Panc1 (cell line): ENCODE results near the gene ADARB2. TPM values are rescaled to one million over a fixed set of nuclear protein-coding genes. Genes with fewer than 3 reads are reported as not detected.

Experiments
- ATAC-seq: fragments of 200-7000 bp; cut with Tn5 transposase; 2 replicates; pipeline ENCODE4 v1.9.1; 2020; ENCODE audit warnings: mild to moderate bottlenecking, moderate library complexity
- BruUV-seq: library from RNA; stranded (reverse); fragments of 400-500 nt; replicated peaks from 2 replicates; lab custom pipeline; 2021; lab: Mats Ljungman, UMichigan
- CTCF ChIA-PET: fragments of 300-600 bp; sonication (Branson Sonifier 250); formaldehyde crosslinking; loops from one replicate; lab custom pipeline; 2022; ENCODE audit warnings: antibody characterized with exemption; lab: Charles Lee
- POLR2A ChIA-PET: fragments of 300-600 bp; sonication (Branson Sonifier 250); formaldehyde crosslinking; loops from one replicate; lab custom pipeline; 2022; ENCODE audit warnings: antibody characterized with exemption; lab: Charles Lee
- DNase-seq: peaks from one replicate; pipeline ENCODE4 v3.0.0-alpha.2; 2010; ENCODE audit warnings: low read depth, low spot score
- H3K27ac ChIP-seq: 2 replicates; pipeline ENCODE4 v1.5.1; 2011; ENCODE audit warnings: mild to moderate bottlenecking, low read length, inconsistent platforms
- H3K27me3 ChIP-seq: fragments of 200-500 bp; sonication (Bioruptor generic); 2 replicates; pipeline ENCODE4 v1.6.0; 2014; ENCODE audit warnings: low read length, inconsistent platforms; ENCODE audit not compliant: control insufficient read depth, insufficient read depth
- H3K36me3 ChIP-seq: fragments of 200-500 bp; sonication (Bioruptor generic); 2 replicates; pipeline ENCODE4 v1.5.1; 2014; ENCODE audit warnings: inconsistent platforms, mild to moderate bottlenecking, low read length, moderate library complexity; ENCODE audit not compliant: control insufficient read depth, insufficient read depth
- H3K4me1 ChIP-seq: 2 replicates; pipeline ENCODE4 v1.5.1; 2011; ENCODE audit warnings: inconsistent platforms, mild to moderate bottlenecking, low read length, moderate library complexity; ENCODE audit not compliant: control insufficient read depth, insufficient read depth
- H3K4me3 ChIP-seq, 2 experiments: 2 replicates each; pipeline ENCODE4 v1.5.1; 2011 to 2012; ENCODE audit warnings: low read depth in 2 of 2, low read length in 2 of 2, mild to moderate bottlenecking in 2 of 2, inconsistent platforms in 1 of 2, moderate library complexity in 1 of 2
- H3K9me3 ChIP-seq: fragments of 200-500 bp; sonication (Bioruptor generic); 2 replicates; pipeline ENCODE4 v1.5.1; 2014; ENCODE audit warnings: low read depth, mild to moderate bottlenecking, inconsistent platforms, low read length, moderate library complexity; ENCODE audit not compliant: control insufficient read depth, insufficient read depth
- CTCF ChIP-seq: fragments of 450-650 bp; IDR thresholded peaks from 2 replicates; pipeline ENCODE4 v1.5.1; 2017; ENCODE audit warnings: mild to moderate bottlenecking
- POLR2AphosphoS5 ChIP-seq: IDR thresholded peaks from 2 replicates; pipeline ENCODE4 v1.6.1; 2012; ENCODE audit warnings: mild to moderate bottlenecking, low read depth, low read length, moderate library complexity
- SIN3A ChIP-seq: IDR thresholded peaks from 2 replicates; pipeline ENCODE4 v1.6.1; 2012; ENCODE audit warnings: low read depth, mild to moderate bottlenecking, low read length, moderate library complexity, borderline replicate concordance; ENCODE audit not compliant: insufficient read depth
- TCF7L2 ChIP-seq: IDR thresholded peaks from 2 replicates; pipeline ENCODE4 v1.6.1; 2011; ENCODE audit warnings: mild to moderate bottlenecking, low read depth, low read length, inconsistent platforms
- in situ Hi-C: cut with HindIII; loops from 2 replicates; pipeline ENCODE4 v1.10.0; 2016; ENCODE audit warnings: low sequenced_read_pairs, low pct_unique_long_range_greater_than_20kb
- intact Hi-C: fragments of 100-400 bp; cut with micrococcal nuclease; formaldehyde crosslinking; loops from one replicate; pipeline ENCODE4 v1.10.0; 2022; ENCODE audit not compliant: unreplicated experiment
- total RNA-seq: library from RNA; stranded (reverse); gene quantifications from one replicate; pipeline ENCODE4 v1.2.1, GENCODE V29; 2021; ENCODE audit not compliant: unreplicated experiment
- TF ChIP-seq, protein P1 (sequence below), 2 experiments: IDR thresholded peaks; 2 replicates each; pipeline ENCODE4 v1.6.1; 2011 to 2012; ENCODE audit warnings: low read depth in 2 of 2, control low read depth in 1 of 2, low read length in 1 of 2, mild to moderate bottlenecking in 1 of 2, moderate library complexity in 1 of 2; ENCODE audit not compliant: insufficient read depth in 1 of 2

Gene ADARB2
- total RNA-seq, 1 experiment from 2014 or later, result 0.31 TPM

DNA sequence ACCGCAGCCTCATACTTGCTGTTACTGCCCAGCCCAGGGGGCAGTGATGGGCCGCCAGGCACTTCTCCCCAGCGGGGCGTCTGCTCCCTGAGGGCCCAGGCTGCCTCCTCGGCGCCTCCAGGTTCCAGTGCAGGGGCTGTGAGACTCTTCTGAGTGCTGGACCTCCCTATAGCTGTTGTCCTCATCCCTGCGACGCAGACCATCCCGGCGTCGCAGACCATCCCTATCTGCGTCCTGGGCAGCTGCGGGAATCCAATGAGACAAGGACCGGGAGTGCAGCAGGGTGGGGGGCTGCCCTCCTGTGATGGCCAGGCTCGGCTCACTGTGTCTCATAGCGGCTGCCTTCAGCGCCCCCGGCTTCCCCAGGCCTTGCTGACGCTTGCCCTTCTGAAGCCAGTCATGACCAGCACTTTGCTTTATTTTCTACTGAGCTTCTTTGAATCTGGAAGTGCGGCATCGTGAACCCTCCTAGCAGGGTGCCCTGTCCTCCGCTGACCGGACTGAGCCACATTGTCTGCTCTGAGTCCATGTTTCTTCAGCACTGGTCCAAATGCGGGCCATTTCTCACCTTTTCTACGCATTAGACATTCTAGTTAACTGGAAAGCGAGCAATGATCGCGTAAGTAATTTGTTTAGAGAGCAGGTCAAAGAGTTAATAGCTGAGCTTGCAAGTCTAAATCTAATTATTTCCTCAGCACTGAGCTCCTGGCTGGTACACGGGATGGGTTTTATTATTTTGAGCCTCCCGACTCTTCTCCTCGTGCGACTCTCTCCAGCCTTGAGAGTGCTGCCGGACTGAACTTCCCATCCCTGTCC, 341.6 kb downstream of the ADARB2 start:
- no peak overlapping the region for H3K27ac ChIP-seq
- H3K36me3 ChIP-seq, result no peaks in the 10 kb centered on the region
- no peaks in the 10 kb centered on the region for H3K27me3 ChIP-seq
- ChIA-PET CTCF (no interaction called here), POLR2A (no interaction called here)
- no peak overlapping the region for H3K4me3 ChIP-seq
- in situ Hi-C loops, result no loop called here
- H3K9me3 ChIP-seq, result no peaks in the 10 kb centered on the region
- intact Hi-C loops, result no loop called here
- H3K4me1 ChIP-seq, result no peaks in the 10 kb centered on the region; the same call in 1 of the 2 replicates
- TF ChIP-seq, protein P1, sequence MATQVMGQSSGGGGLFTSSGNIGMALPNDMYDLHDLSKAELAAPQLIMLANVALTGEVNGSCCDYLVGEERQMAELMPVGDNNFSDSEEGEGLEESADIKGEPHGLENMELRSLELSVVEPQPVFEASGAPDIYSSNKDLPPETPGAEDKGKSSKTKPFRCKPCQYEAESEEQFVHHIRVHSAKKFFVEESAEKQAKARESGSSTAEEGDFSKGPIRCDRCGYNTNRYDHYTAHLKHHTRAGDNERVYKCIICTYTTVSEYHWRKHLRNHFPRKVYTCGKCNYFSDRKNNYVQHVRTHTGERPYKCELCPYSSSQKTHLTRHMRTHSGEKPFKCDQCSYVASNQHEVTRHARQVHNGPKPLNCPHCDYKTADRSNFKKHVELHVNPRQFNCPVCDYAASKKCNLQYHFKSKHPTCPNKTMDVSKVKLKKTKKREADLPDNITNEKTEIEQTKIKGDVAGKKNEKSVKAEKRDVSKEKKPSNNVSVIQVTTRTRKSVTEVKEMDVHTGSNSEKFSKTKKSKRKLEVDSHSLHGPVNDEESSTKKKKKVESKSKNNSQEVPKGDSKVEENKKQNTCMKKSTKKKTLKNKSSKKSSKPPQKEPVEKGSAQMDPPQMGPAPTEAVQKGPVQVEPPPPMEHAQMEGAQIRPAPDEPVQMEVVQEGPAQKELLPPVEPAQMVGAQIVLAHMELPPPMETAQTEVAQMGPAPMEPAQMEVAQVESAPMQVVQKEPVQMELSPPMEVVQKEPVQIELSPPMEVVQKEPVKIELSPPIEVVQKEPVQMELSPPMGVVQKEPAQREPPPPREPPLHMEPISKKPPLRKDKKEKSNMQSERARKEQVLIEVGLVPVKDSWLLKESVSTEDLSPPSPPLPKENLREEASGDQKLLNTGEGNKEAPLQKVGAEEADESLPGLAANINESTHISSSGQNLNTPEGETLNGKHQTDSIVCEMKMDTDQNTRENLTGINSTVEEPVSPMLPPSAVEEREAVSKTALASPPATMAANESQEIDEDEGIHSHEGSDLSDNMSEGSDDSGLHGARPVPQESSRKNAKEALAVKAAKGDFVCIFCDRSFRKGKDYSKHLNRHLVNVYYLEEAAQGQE (IDR thresholded peaks at IDR 0.05; ENCODE audit: insufficient read depth in 1 of 2, low read depth in 2 of 2, low read length in 1 of 2), result no peak
- TF ChIP-seq SIN3A, result no peak
- TF ChIP-seq TCF7L2, result no peak
- TF ChIP-seq CTCF, result no peak
- TF ChIP-seq POLR2AphosphoS5, result no peak
- DNase-seq, result no peak
- no peak for ATAC-seq
- no TSS peak for BruUV-seq

DNA sequence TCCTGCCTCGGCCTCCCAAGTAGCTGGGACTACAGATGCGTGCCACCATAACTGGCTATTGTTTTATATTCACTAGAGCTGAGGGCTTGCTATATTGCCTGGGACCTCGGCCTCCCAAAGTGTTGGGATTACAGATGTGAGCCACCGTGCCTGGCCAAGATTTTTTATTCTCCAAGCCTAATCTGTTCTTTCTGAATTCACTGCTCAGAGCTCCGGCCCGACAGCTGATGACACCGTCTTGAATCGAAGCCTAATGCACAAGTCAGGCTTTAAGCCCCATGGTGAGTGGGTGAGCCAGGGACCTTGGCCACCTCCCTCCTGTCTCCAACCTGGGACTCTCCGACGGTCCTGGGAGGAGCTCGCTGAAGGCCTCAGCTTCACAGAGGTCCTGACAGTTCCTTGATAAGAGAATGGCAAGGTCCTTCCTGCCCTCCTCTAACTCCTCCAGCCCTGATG, 342.3 kb downstream of the ADARB2 start:
- no peaks in the 10 kb centered on the region for H3K9me3 ChIP-seq
- no peaks in the 10 kb centered on the region; the same call in 1 of the 2 replicates for H3K4me1 ChIP-seq
- TF ChIP-seq POLR2AphosphoS5 (no peak), CTCF (no peak), SIN3A (no peak), TCF7L2 (no peak)
- TF ChIP-seq, protein P1 (IDR thresholded peaks at IDR 0.05; ENCODE audit: insufficient read depth in 1 of 2, low read depth in 2 of 2, low read length in 1 of 2), result no peak
- ChIA-PET CTCF (no interaction called here), POLR2A (no interaction called here)
- DNase-seq, result no peak
- H3K27me3 ChIP-seq, result no peaks in the 10 kb centered on the region
- no TSS peak for BruUV-seq
- intact Hi-C loops, result no loop called here
- H3K4me3 ChIP-seq, result no peak overlapping the region
- in situ Hi-C loops, result no loop called here
- H3K27ac ChIP-seq, result no peak overlapping the region
- ATAC-seq, result no peak
- no peaks in the 10 kb centered on the region for H3K36me3 ChIP-seq
